T-cell (primary cell): ENCODE results near the gene BEST2. TPM values are rescaled to one million over a fixed set of nuclear protein-coding genes. Genes with fewer than 3 reads are reported as not detected.
A peak's percentile ranks its signal among the peaks of the same experiment; 100 is the strongest.

ENCODE experiments used
- ATAC-seq, 4 experiments: fragments of 200-7000 bp in 3 of 4; fragments of 150-1000 bp in 1 of 4; cut with Tn5 transposase; replicated peaks in 1 of 4; 1 replicate in 3 of 4; 2 replicates in 1 of 4; pipeline ENCODE4 v1.10.0; 2021; ENCODE audit warnings: moderate library complexity in 3 of 4, mild to moderate bottlenecking in 2 of 4, moderate number of reproducible peaks in 1 of 4
- CTCF ChIA-PET, 2 donors: fragments of 300-600 bp; sonication (Branson Sonifier 250); formaldehyde crosslinking; loops; one replicate each; lab custom pipeline; 2022; ENCODE audit warnings: antibody characterized with exemption in 2 of 2; lab: Charles Lee
- POLR2A ChIA-PET, 2 donors: fragments of 300-600 bp; sonication (Branson Sonifier 250); formaldehyde crosslinking; loops; one replicate each; lab custom pipeline; 2022; ENCODE audit warnings: antibody characterized with exemption in 2 of 2; lab: Charles Lee
- DNase-seq, 35 experiments: peaks; one replicate each; pipeline versions ENCODE4 v3.0.0 to v3.0.0-alpha.2; 2013 to 2023
- H3K27ac ChIP-seq: one replicate; pipeline ENCODE4 v1.5.1; 2013; ENCODE audit warnings: low read length
- H3K27me3 ChIP-seq, 2 experiments: replicated peaks in 1 of 2; 1 replicate in 1 of 2; 2 replicates in 1 of 2; pipeline versions ENCODE4 v1.6.1 to v1.7.0; 2013; ENCODE audit warnings: low read length in 1 of 2, mixed read lengths in 1 of 2; ENCODE audit not compliant: control insufficient read depth in 2 of 2, insufficient read depth in 2 of 2; ENCODE audit errors: extremely low read depth in 1 of 2
- H3K36me3 ChIP-seq, 2 donors: 1 replicate in 1 of 2; 2 replicates in 1 of 2; pipeline versions ENCODE4 v1.6.1 to v1.7.0; 2013; ENCODE audit warnings: low read length in 1 of 2; ENCODE audit not compliant: control insufficient read depth in 2 of 2, insufficient read depth in 1 of 2; ENCODE audit errors: extremely low read depth in 1 of 2
- H3K4me1 ChIP-seq, 2 experiments: 1 replicate in 1 of 2; 2 replicates in 1 of 2; pipeline versions ENCODE4 v1.6.1 to v1.7.0; 2013; ENCODE audit warnings: low read length in 2 of 2, mixed read lengths in 1 of 2; ENCODE audit not compliant: insufficient read depth in 2 of 2, control insufficient read depth in 1 of 2; ENCODE audit errors: extremely low read depth in 1 of 2
- H3K4me3 ChIP-seq, 2 donors: 1 replicate in 1 of 2; 2 replicates in 1 of 2; pipeline versions ENCODE4 v1.5.1 to v1.7.0; 2013; ENCODE audit warnings: mild to moderate bottlenecking in 2 of 2, low read length in 1 of 2, moderate library complexity in 1 of 2; ENCODE audit not compliant: control insufficient read depth in 1 of 2; ENCODE audit errors: extremely low read depth in 1 of 2
- H3K9me3 ChIP-seq: 2 replicates; pipeline ENCODE4 v1.7.0; 2013
- H3K27ac Mint-ChIP-seq, 2 donors: one replicate each; pipeline ENCODE4 v1.8.0; 2020 to 2021; ENCODE audit warnings: mild to moderate bottlenecking in 2 of 2, mixed read lengths in 2 of 2
- H3K27me3 Mint-ChIP-seq, 2 donors: one replicate each; pipeline ENCODE4 v1.8.0; 2021 to 2022; ENCODE audit warnings: mixed read lengths in 2 of 2
- H3K36me3 Mint-ChIP-seq: one replicate; pipeline ENCODE4 v1.8.0; 2021; ENCODE audit warnings: mixed read lengths
- H3K4me1 Mint-ChIP-seq, 3 donors: one replicate each; pipeline ENCODE4 v1.8.0; 2020 to 2022; ENCODE audit warnings: mixed read lengths in 3 of 3, mild to moderate bottlenecking in 1 of 3
- H3K4me3 Mint-ChIP-seq, 3 donors: one replicate each; pipeline ENCODE4 v1.8.0; 2020 to 2022; ENCODE audit warnings: mild to moderate bottlenecking in 3 of 3, mixed read lengths in 3 of 3, moderate library complexity in 3 of 3
- H3K9me3 Mint-ChIP-seq, 3 donors: one replicate each; pipeline ENCODE4 v1.8.0; 2020 to 2022; ENCODE audit warnings: mixed read lengths in 3 of 3
- WGBS: methylation state at CpG from one replicate; pipeline ENCODE4 v1.1.5; 2013; ENCODE audit warnings: missing lambda C conversion rate; ENCODE audit not compliant: insufficient coverage; 5-methylcytosine and 5-hydroxymethylcytosine counted together
- total RNA-seq, 35 experiments: library from RNA in 6 of 35; stranded (reverse) in 6 of 35; fragments of 120-200 nt in 1 of 35; gene quantifications; one replicate each; pipeline versions ENCODE4 v1.2.1 to v1.2.4 and lab custom pipeline; 2013 to 2026

The BEST2 gene
- total RNA-seq, 5 donors from 2014 or later (not counting 1 experiment from before 2014, with no cell fraction given) = 0.16 TPM; not detected in 4

- peaks cover 5 to 11% (median 8%) of the 10 kb centered on the region in 3 donors for H3K4me1 Mint-ChIP-seq
- ATAC-seq (peak; percentile 82 to 85 (median 82)), DNase-seq (peak in 22 of 35 experiments; percentile 31 to 72 (median 46))
- H3K36me3 ChIP-seq = no peaks in the 10 kb centered on the region
- H3K4me1 ChIP-seq = peaks cover 0 to 24% of the 10 kb centered on the region in 2 experiments
- peaks cover 0 to 8% of the 10 kb centered on the region in 2 experiments for H3K27me3 ChIP-seq
- H3K27ac ChIP-seq = no peak overlapping the region
- ChIA-PET POLR2A (interaction anchor here (0.6 to 1.3 kb wide), 2 partner anchors 22 kb away, joined by 3 to 7 read pairs; partner anchors contain the start of gene JUNB (in 1 of the 2)), CTCF (interaction anchor here in 1 of 2 donors (0.6 to 1.0 kb wide), 2 partner anchors 66 to 78 kb away, joined by 3 to 5 read pairs; no protein-coding TSS in a partner anchor)
- H3K27ac Mint-ChIP-seq = no peak overlapping the region
- 45% methylated on average over 34 of the region's 37 CpGs for WGBS
- no peaks in the 10 kb centered on the region for H3K9me3 ChIP-seq
- H3K4me3 Mint-ChIP-seq = peak overlapping the region in 1 of 3 donors; percentile 56
- H3K9me3 Mint-ChIP-seq = no peaks in the 10 kb centered on the region
- H3K4me3 ChIP-seq = no peak overlapping the region
- H3K36me3 Mint-ChIP-seq = peaks cover 11% of the 10 kb centered on the region
- no peaks in the 10 kb centered on the region for H3K27me3 Mint-ChIP-seq
Observed at GRCh38 chr19:12769689-12770088, 18.1 kb downstream of the BEST2 start.

DNA sequence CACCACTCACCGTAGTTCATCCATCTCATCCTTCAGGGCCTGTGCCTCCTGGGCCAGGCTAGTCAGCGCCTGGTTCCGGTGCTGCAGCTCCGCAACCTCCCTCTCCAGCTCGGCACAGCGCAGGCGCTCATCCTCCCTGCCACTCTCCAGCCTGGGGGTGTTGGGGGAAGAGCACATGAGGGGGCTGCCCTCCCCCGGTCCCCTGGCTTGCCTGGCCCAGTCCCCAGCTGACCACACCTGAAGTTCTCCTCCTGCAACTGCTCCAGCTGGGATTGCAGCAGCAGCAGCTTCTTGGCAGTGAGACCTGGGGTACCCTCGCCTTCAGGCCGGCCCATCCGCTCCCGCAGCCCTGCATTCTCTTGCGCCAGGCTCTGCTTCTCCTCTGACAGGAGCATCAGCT is 19.3 kb downstream of the BEST2 start:
- H3K36me3 ChIP-seq = no peaks in the 10 kb centered on the region
- DNase-seq (no peak), ATAC-seq (no peak)
- peaks cover 4% of the 10 kb centered on the region for H3K36me3 Mint-ChIP-seq
- H3K9me3 ChIP-seq = no peaks in the 10 kb centered on the region
- peaks cover 0 to 27% of the 10 kb centered on the region in 2 experiments for H3K4me1 ChIP-seq
- H3K4me3 Mint-ChIP-seq = no peak overlapping the region
- peaks cover 5 to 12% (median 12%) of the 10 kb centered on the region in 3 donors for H3K4me1 Mint-ChIP-seq
- no peaks in the 10 kb centered on the region for H3K9me3 Mint-ChIP-seq
- H3K4me3 ChIP-seq = no peak overlapping the region
- H3K27me3 Mint-ChIP-seq = no peaks in the 10 kb centered on the region
- H3K27me3 ChIP-seq = peaks cover 0 to 4% of the 10 kb centered on the region in 2 experiments
- no peak overlapping the region for H3K27ac Mint-ChIP-seq
- ChIA-PET POLR2A (interaction anchor here in 1 of 2 donors (1.3 kb wide), 1 partner anchor 21 kb away, joined by 7 read pairs; the partner anchor contains the start of gene JUNB), CTCF (no interaction called here)
- 100% methylated on average over 1 of the region's 13 CpGs for WGBS
- no peak overlapping the region for H3K27ac ChIP-seq

GRCh38 chr19:12772323-12772722 is 20.7 kb downstream of the BEST2 start:
- no peaks in the 10 kb centered on the region for H3K27me3 ChIP-seq
- H3K4me3 Mint-ChIP-seq = no peak overlapping the region
- no peak overlapping the region for H3K4me3 ChIP-seq
- H3K27ac Mint-ChIP-seq = no peak overlapping the region
- H3K36me3 ChIP-seq = no peaks in the 10 kb centered on the region
- no peak for ATAC-seq
- H3K4me1 ChIP-seq = peaks cover 2 to 35% of the 10 kb centered on the region in 2 experiments
- no peaks in the 10 kb centered on the region for H3K9me3 ChIP-seq
- ChIA-PET CTCF (no interaction called here), POLR2A (no interaction called here)
- no peaks in the 10 kb centered on the region for H3K9me3 Mint-ChIP-seq
- H3K4me1 Mint-ChIP-seq = peaks cover 7 to 15% (median 14%) of the 10 kb centered on the region in 3 donors
- H3K36me3 Mint-ChIP-seq = peaks cover 4% of the 10 kb centered on the region
- 100% methylated on average over 1 of the region's 4 CpGs for WGBS
- H3K27ac ChIP-seq = no peak overlapping the region
- DNase-seq = no peak
- no peaks in the 10 kb centered on the region for H3K27me3 Mint-ChIP-seq

GRCh38 chr19:12773571-12773970 is 22.0 kb downstream of the BEST2 start:
- ChIA-PET POLR2A (interaction anchor here in 1 of 2 donors (0.6 to 1.1 kb wide), 4 partner anchors 18 to 88 kb away, joined by 3 to 8 read pairs (median 4); partner anchors contain the start of genes JUNB and RNASEH2A), CTCF (interaction anchor here in 1 of 2 donors (1.1 kb wide), 1 partner anchor 23 kb away, joined by 7 read pairs; no protein-coding TSS in a partner anchor)
- WGBS = 96% methylated on average over 2 of the region's 2 CpGs
- no peaks in the 10 kb centered on the region for H3K36me3 ChIP-seq
- H3K4me1 ChIP-seq = peaks cover 3 to 48% of the 10 kb centered on the region in 2 experiments
- H3K9me3 ChIP-seq = no peaks in the 10 kb centered on the region
- Mint-ChIP-seq H3K36me3 (no peaks in the 10 kb centered on the region), H3K27me3 (no peaks in the 10 kb centered on the region), H3K9me3 (no peaks in the 10 kb centered on the region), H3K27ac (peak overlapping the region; percentile 41 to 61), H3K4me3 (peak overlapping the region in 2 of 3 donors; percentile 34 to 52), H3K4me1 (peaks cover 20 to 24% (median 24%) of the 10 kb centered on the region in 3 donors)
- ATAC-seq (no peak), DNase-seq (no peak)
- H3K27me3 ChIP-seq = no peaks in the 10 kb centered on the region
- H3K27ac ChIP-seq = no peak overlapping the region
- no peak overlapping the region for H3K4me3 ChIP-seq

DNA sequence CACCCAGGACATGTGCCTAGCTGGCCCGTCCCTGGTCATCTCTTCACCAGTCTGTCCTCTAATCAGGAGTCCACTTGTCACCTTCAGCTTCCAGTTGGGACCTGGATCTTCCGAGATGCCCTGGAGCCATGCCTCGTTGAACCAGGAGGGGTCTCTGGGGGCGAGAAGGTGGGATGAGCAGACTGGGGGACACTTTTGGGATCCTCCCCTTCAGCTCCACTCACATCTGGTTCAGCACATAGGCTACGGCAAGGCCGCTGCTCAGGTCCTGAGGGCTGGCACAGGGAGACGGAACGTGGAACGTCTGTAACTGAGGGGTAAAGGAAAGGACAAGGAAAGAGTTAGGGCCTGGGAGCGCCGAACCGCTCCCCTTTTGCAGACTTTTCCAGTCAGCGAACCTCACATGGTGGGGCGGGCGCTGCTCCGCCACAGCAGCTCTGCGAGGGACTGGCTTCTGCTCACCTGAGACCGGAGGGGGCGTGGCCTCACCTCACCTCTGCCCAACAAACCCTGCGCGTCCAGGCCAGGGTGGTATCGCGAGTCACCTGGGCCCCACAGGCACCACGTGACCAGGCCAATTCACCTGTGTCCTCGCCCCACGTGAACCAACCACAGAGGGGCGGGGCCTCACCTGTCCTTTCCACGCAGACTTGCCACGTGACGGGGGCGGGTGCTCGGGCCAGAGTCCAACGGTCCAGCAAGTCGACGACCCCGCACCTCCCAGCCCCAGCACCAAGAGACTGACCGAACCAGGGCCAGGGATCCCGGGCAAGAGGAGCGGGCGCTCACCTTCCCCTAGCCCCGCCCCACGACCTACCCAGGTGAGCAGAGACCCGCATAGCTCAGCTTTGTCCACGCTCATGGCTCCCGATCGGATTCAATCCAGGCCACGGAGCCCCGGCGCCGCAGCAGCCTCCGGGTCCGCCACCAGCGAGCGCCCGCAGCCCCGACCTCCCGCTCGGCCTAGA is 23.3 kb downstream of the BEST2 start, which contains the start of gene HOOK2:
HOOK2 (minus strand) TSS at position 965 of the 968 bp plus-strand sequence; CDS start at position 862, 103 bp downstream.
- Histone ChIP-seq H3K36me3 (no peaks in the 10 kb centered on the region), H3K27ac (peak within 1 kb of the TSS; percentile 78), H3K4me3 (peak within 1 kb of the TSS; percentile 68 to 89), H3K4me1 (peaks cover 8 to 55% of the 10 kb centered on the region in 2 experiments), H3K9me3 (no peaks in the 10 kb centered on the region), H3K27me3 (no peaks in the 10 kb centered on the region)
- peak in 11 of 35 experiments; percentile 29 to 58 (median 39) for DNase-seq
- H3K4me3 Mint-ChIP-seq = peak within 1 kb of the TSS; percentile 68 to 80 (median 77)
- H3K27me3 Mint-ChIP-seq = no peaks in the 10 kb centered on the region
- peak; percentile 1 to 8 (median 6) for ATAC-seq
- 17% methylated on average over 39 of the region's 58 CpGs for WGBS
- ChIA-PET POLR2A (interaction anchor here in 1 of 2 donors (0.6 to 1.1 kb wide), 2 partner anchors 53 to 1659 kb away, joined by 3 read pairs; no protein-coding TSS in a partner anchor), CTCF (interaction anchor here in 1 of 2 donors (0.7 to 4.1 kb wide), 2 partner anchors 14 to 18 kb away, joined by 3 to 22 read pairs; no protein-coding TSS in a partner anchor)
- H3K36me3 Mint-ChIP-seq = no peaks in the 10 kb centered on the region
- peak within 1 kb of the TSS; percentile 78 to 82 for H3K27ac Mint-ChIP-seq
- no peaks in the 10 kb centered on the region for H3K9me3 Mint-ChIP-seq
- H3K4me1 Mint-ChIP-seq = peaks cover 26 to 33% (median 33%) of the 10 kb centered on the region in 3 donors
